GM19043 (cell line): ENCODE results near the gene TMEM178A.
"Not testable (repeated sequence)": the region's sequence is repeated elsewhere in the genome, so short reads cannot be mapped to it uniquely, and the experiment has no call there.

ENCODE experiments used
- ATAC-seq: cut with Tn5 transposase; IDR thresholded peaks from one replicate; pipeline ENCODE4 v1.9.1; 2021; ENCODE audit warnings: low read depth; ENCODE audit not compliant: unreplicated experiment

Gene TMEM178A

DNA sequence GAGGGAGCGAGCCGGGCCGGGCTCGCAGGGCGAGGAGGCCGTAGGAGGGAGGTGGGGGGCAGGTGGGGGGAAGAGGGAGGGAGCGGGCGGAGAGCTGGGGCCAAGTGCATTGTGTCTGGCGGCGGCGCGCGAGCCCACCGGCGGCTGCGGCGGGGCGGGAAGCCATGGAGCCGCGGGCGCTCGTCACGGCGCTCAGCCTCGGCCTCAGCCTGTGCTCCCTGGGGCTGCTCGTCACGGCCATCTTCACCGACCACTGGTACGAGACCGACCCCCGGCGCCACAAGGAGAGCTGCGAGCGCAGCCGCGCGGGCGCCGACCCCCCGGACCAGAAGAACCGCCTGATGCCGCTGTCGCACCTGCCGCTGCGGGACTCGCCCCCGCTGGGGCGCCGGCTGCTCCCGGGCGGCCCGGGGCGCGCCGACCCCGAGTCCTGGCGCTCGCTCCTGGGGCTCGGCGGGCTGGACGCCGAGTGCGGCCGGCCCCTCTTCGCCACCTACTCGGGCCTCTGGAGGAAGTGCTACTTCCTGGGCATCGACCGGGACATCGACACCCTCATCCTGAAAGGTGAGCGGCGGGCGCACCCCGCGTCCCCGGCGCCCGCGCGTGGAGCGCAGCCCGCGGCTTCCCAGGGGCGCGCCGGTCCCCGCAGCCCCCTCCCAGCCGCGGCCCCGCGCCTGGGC lies at the start of gene TMEM178A:
Gene TMEM178A, plus strand, starts transcription at position 107 of the 680 bp plus-strand sequence. Its CDS starts 58 bp downstream, at position 165.
- ATAC-seq = no peak

DNA sequence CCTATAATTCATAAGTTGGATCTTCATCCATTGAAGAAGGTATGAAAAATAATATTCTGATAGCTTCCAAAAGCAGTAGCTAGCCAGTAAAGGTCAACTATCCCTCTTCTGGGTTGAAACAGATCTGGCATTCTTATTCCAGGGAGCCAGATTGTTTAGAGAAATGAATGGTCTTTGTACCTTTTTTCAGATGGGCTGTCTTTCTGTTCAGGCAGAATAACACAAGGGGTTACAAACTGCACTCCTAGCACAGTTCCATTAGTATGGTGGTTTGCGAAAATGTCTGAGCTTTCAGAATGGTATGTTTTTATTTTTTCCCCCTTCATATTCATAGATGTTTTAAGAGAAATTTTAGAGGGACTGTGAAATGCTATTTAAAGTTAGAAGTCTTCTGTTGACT lies 47.5 kb upstream of the TMEM178A start:
- ATAC-seq = no peak

GRCh38 chr2:39618736-39619135 lies 47.0 kb upstream of the TMEM178A start:
- ATAC-seq = no peak

DNA sequence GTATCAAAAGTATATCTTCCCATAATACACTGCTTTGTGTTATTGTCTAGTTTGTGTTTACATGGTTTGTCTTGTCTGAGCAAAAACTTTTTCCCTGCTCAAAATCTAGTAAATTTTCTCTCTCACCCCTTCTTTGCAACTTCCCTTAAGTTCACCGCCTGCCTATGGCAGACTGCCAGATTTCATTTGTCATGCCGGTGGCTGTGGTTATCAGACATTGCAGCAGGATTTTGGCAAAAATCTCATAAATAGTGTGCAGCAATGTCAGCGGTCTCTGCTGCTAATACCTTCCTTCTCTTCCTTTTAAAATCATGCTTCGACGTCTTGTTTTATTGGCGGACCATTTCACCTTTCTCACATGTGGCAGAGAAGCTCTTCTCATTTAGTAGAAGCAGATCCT lies 45.6 kb upstream of the TMEM178A start:
- no peak for ATAC-seq

DNA sequence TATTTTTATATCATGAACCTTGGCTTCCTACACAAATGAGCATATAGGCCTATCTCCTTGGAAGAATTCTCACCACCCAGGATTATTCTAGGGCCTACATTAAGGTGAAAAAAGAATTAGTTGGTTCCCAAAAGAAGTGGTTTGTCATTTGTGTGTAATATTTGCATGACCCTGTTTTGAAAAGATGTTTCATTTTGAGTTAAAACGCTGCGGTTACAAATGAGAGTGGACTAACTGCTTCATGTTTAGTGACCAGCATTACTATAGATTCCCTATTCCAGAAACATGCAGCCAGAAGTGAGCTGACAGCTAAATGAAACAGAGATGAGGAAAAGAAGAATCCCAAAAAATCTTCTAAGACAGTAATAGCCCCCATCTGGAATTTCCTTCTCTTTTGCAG lies 44.1 kb upstream of the TMEM178A start:
- ATAC-seq = no peak

- no peak for ATAC-seq
Measured at GRCh38 chr2:39622860-39623259, 42.9 kb upstream of the TMEM178A start.

- ATAC-seq = no peak
Measured at GRCh38 chr2:39623917-39624316, 41.8 kb upstream of the TMEM178A start.

DNA sequence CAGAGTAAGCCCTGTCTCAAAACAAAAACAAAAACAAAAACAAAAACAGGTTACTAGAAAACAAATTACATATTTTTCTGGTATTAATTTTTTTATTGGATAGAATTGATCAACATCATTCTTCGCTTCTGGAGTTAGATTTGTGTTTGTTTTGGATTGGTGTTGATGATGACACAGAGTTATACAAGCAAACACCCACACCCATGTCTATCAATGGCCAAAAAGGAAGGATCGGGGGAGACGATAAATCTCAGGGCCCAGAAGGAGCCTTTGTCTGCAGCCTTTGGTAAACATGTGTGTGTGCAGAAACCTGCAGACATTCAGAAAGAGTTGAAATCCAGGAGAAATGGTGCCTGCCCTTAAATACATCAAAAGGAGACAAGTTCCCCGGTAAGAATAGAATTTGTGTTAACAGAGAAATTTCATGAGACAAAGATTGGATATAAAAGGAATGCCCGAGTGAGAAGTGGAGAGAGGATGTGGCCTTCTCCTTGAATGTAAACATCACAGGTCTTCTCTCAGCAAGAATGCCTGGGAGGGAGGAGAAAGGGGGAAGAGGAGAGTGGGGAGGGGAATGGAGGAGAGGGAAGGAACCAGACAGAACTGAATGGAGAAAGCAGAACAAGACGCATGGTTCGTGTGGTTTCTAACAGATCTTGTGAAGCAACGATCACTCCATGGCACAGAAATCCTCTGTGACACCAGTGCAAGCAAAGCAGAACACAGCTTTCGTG lies 40.4 kb upstream of the TMEM178A start:
- no peak for ATAC-seq

DNA sequence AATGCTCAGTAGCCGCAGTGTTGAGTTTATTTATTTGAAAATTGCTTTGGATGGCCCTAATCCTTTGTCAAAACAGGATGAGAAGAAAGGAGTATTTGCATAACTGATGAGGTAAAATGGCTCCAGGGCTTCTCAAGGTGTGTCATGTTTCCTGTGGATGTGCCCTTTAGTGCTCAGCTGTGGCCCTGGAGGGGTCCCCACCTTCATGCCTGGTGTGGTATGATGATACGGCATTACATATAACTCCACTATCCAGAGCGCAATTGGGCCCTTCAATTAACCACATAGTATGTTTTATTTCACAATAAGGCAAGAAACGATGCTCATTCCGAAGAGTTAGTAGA lies 39.8 kb upstream of the TMEM178A start:
- no peak for ATAC-seq

GRCh38 chr2:39628346-39628745 lies 37.4 kb upstream of the TMEM178A start:
- not testable (repeated sequence) for ATAC-seq

DNA sequence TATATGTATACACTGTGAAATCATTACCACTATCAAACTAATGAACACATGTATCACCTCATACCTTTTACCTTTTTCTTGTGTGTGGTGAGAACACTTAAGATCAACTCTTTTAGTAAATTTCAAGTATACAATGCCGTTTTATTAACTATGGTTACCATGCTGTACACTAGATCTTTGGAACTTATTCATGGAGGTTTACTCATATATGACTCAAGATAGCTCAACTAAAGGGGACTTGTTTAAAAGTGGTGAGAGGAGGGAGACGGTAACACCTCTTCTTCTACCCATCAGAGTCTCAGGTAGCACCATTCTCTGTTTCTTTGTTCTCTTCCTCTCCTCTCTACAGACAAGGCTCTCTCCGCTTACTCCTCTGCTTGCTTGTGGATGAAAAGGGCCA lies 36.1 kb upstream of the TMEM178A start:
- ATAC-seq = no peak

DNA sequence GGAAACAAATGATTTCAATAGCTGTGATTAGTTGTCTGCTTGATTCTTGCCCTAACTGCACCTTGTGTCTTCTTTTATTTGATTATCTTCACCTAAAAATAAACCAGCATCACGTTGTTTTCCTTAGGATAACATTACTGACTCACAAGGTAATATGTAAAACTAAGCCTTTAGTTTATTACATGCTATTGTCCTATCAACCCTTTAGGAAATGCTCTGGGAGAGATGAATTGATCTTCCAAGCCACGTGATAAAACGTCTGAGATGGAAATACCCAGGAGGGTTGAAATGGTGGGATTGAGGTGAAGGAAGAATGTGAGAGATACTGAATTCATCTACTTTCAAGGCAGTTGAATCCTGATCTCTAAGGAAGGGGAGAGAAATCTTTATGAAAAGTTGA lies 34.5 kb upstream of the TMEM178A start:
- no peak for ATAC-seq

DNA sequence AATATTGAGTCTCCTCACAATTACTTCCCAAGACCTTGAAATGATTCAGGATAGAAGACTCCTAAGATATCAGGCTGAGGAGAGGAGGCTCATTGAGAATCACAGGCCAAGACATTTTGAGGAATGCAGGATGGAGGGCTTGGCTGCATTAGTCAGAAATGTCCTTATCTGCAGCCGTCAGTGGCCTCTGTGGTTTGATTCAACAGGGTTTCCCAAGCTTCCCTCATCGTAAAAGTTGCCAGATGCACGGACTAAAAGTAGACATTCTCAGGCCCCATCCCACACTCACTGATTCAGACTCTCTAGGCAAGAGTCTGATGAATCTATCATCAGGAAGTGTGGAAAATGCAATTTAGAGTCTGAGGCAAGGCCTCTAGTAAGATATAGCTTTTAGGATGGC lies 34.0 kb upstream of the TMEM178A start:
- ATAC-seq = no peak

DNA sequence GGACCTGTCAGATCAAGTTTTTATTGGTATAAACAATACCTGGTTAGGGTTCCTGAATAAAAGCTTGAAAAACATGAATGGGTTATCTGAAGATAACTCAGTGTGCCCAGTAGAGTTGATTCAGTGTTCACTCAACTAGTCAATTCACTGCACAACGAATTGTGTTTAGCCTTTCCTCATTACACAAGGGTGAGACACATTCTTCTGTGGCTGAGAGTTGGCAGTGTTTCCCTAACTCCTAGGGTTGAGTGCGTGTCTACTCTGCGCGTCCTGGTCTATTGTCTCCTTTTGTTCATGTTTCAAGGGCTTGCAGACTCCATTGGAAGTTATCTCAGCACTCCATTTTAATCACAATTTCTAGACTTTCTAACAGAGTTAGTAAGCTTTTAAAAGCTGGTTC lies 32.8 kb upstream of the TMEM178A start:
- ATAC-seq = no peak

GRCh38 chr2:39636306-39636705 lies 29.4 kb upstream of the TMEM178A start:
- ATAC-seq = no peak

DNA sequence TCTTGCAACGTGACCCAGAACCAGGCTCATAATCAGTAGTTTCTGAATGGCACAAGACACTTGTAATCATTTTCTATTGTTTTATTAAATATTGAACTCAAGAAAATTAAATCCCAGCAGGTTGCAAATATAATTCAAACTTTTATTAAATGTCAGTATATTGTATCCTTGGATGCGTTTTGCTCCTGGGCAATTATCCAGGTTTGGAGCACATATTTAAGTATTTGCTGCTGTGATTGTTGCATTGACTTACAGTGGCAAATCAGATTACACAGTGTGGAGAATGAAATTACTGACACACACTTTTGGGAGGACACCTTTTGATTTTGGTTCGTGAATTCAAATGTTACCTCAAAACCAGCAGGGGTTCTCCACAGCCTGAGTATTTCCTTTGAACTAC lies 27.1 kb upstream of the TMEM178A start:
- ATAC-seq = no peak

GRCh38 chr2:39640107-39640506 lies 25.6 kb upstream of the TMEM178A start:
- ATAC-seq = no peak

- ATAC-seq = no peak
Measured at GRCh38 chr2:39640681-39641080, 25.0 kb upstream of the TMEM178A start.

GRCh38 chr2:39641635-39642034 lies 24.1 kb upstream of the TMEM178A start:
- ATAC-seq = no peak

DNA sequence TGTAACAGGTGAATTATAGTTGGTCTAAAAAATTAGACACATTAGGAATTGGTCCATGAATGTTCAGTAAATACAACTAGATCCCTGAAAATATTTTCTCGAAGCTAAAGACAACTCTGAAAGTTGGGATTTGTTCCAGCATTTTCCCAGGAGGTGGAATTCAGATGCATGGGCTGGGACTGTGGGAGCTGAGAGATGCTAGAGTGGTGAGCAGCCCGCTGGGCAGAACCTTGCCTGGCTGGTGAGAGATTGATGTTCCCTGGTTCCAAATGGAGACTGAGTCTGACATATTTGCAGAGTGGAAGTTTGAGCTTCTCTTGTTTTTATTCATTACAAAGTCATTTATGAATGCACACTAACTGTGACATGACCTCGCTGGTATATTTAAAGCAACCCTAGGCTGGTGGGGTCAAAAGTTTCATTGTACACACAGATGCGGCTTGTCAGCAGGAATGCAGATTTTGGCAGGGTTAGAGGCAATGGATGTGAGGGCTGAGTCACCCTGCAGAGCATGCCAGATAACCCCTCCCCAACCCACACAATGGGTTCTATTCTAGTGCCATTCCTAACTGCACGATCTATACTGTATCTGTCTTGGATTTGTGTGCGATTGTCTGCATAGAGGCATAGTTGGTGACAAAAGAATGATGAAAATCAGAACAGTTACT lies 23.5 kb upstream of the TMEM178A start:
- ATAC-seq = no peak

- no peak for ATAC-seq
Measured at GRCh38 chr2:39645826-39646225, 19.9 kb upstream of the TMEM178A start.

- ATAC-seq = no peak
Measured at GRCh38 chr2:39646267-39646666, 19.4 kb upstream of the TMEM178A start.
